K562 (cell line): ENCODE measurements around the gene KLHL35. TPM values are rescaled to one million over a fixed set of nuclear protein-coding genes. Genes with fewer than 3 reads are reported as not detected.

ENCODE experiments used
- ATAC-seq: fragments of 200-7000 bp; cut with Tn5 transposase; 3 replicates; pipeline ENCODE4 v1.9.1; 2020; ENCODE audit warnings: moderate library complexity
- BruUV-seq: library from RNA; stranded (reverse); fragments of 400-500 nt; replicated peaks from 2 replicates; lab custom pipeline; 2021; lab: Mats Ljungman, UMichigan
- CTCF ChIA-PET: fragments of 300-600 bp; formaldehyde crosslinking; extraction: SDS; loops from one replicate; lab custom pipeline; 2021; ENCODE audit warnings: low intra/inter-chr PET ratio; lab: Yijun Ruan, JAX
- POLR2A ChIA-PET: fragments of 300-600, 350-650 bp; sonication (Branson Sonifier 250); formaldehyde crosslinking; extraction: SDS; loops from one replicate; lab custom pipeline; 2021; ENCODE audit warnings: antibody characterized with exemption, inconsistent platforms; lab: Yijun Ruan, JAX
- DNase-seq, 4 experiments: peaks; one replicate each; pipeline versions ENCODE4 v3.0.0 to v3.0.0-alpha.2; 2011 to 2018; ENCODE audit warnings: low spot score in 3 of 4, mixed read lengths in 3 of 4; ENCODE audit errors: extremely low read depth in 1 of 4
- FAIRE-seq: peaks from 2 replicates; lab custom pipeline; 2011; peaks lifted over from hg19 to GRCh38; lab: Jason Lieb, UNC
- H2AFZ ChIP-seq: 2 replicates; pipeline ENCODE4 v1.6.0; 2011; ENCODE audit warnings: low read depth, low read length, control low read depth, inconsistent platforms
- H3K27ac ChIP-seq: fragments of 200-600 bp; 3 replicates; pipeline ENCODE4 v1.8.0; 2011; ENCODE audit warnings: low read depth, mild to moderate bottlenecking, control low read depth, inconsistent platforms, low read length, moderate library complexity, mixed read lengths; ENCODE audit errors: extremely low read depth
- H3K27me3 ChIP-seq, 2 experiments: fragments of 300-600 bp in 1 of 2; 2 replicates in 1 of 2; 3 replicates in 1 of 2; pipeline versions ENCODE4 v1.6.0 to v1.8.0; 2011; ENCODE audit warnings: inconsistent platforms in 2 of 2, low read length in 2 of 2, mild to moderate bottlenecking in 1 of 2, mixed read lengths in 1 of 2, moderate library complexity in 1 of 2; ENCODE audit not compliant: control insufficient read depth in 2 of 2, insufficient read depth in 2 of 2
- H3K36me3 ChIP-seq: fragments of 300-600 bp; 3 replicates; pipeline ENCODE4 v1.8.0; 2011; ENCODE audit warnings: mild to moderate bottlenecking, low read length, inconsistent platforms; ENCODE audit not compliant: control insufficient read depth, insufficient read depth
- H3K4me1 ChIP-seq, 2 experiments: fragments of 200-600 bp in 1 of 2; replicated peaks in 1 of 2; 2 replicates in 1 of 2; 3 replicates in 1 of 2; pipeline versions ENCODE4 v1.5.1 to v1.8.0; 2011; ENCODE audit warnings: inconsistent platforms in 2 of 2, low read length in 2 of 2, mild to moderate bottlenecking in 1 of 2, mixed read lengths in 1 of 2, moderate library complexity in 1 of 2; ENCODE audit not compliant: control insufficient read depth in 2 of 2, insufficient read depth in 2 of 2
- H3K4me2 ChIP-seq: 2 replicates; pipeline ENCODE4 v1.6.1; 2011; ENCODE audit warnings: low read length, control low read depth, inconsistent platforms, mixed read lengths; ENCODE audit not compliant: insufficient read depth
- H3K4me3 ChIP-seq: fragments of 200-600 bp; sonication (generic), shearing (Covaris generic); 2 replicates; pipeline ENCODE4 v1.5.1; 2016; ENCODE audit warnings: control low read depth, inconsistent platforms
- H3K79me2 ChIP-seq: fragments of 200-600 bp; 3 replicates; pipeline ENCODE4 v1.8.0; 2011; ENCODE audit warnings: low read length, inconsistent platforms; ENCODE audit not compliant: control insufficient read depth, insufficient read depth
- H3K9ac ChIP-seq, 2 experiments: 2 replicates each; pipeline versions ENCODE4 v1.6.0 to v1.6.1; 2011; ENCODE audit warnings: low read depth in 2 of 2, low read length in 2 of 2, control low read depth in 1 of 2, inconsistent platforms in 1 of 2, mild to moderate bottlenecking in 1 of 2, mixed read lengths in 1 of 2; ENCODE audit not compliant: insufficient read depth in 1 of 2
- H3K9me1 ChIP-seq: one replicate; pipeline ENCODE4 v1.6.0; 2011; ENCODE audit warnings: inconsistent platforms, mild to moderate bottlenecking, low read length, moderate library complexity; ENCODE audit not compliant: control insufficient read depth, insufficient read depth
- H3K9me3 ChIP-seq: replicated peaks from 2 replicates; pipeline ENCODE4 v1.5.1; 2011; ENCODE audit warnings: low read depth, low read length, inconsistent platforms; ENCODE audit not compliant: control insufficient read depth, insufficient read depth
- H4K20me1 ChIP-seq: replicated peaks from 2 replicates; pipeline ENCODE4 v1.6.1; 2011; ENCODE audit warnings: low read length, inconsistent platforms, mixed read lengths; ENCODE audit not compliant: control insufficient read depth, insufficient read depth
- LARP7 ChIP-seq: fragments of 450-650 bp; IDR thresholded peaks from 2 replicates; pipeline ENCODE4 v1.6.1; 2016
- UBTF ChIP-seq, 2 experiments: IDR thresholded peaks; 2 replicates each; pipeline ENCODE4 v1.6.1; 2012; ENCODE audit warnings: improper control_type of control experiment in 2 of 2, low read depth in 2 of 2, low read length in 2 of 2, borderline replicate concordance in 1 of 2
- WGBS: fragments of 100-300 bp; shearing (Covaris generic); methylation state at CpG from one replicate; pipeline ENCODE4 v1.1.6; 2016; ENCODE audit warnings: low coverage, mixed read lengths; ENCODE audit not compliant: insufficient coverage; ENCODE audit errors: missing lambda C conversion rate; 5-methylcytosine and 5-hydroxymethylcytosine counted together
- in situ Hi-C: fragments of 300-500 bp; cut with MboI; formaldehyde crosslinking; loops from 4 replicates; pipeline ENCODE4 v1.15.0; 2018; ENCODE audit warnings: inconsistent platforms, mixed read lengths
- intact Hi-C: fragments of 100-400 bp; cut with micrococcal nuclease; formaldehyde crosslinking; loops from 2 replicates; pipeline ENCODE4 v1.14.2; 2022
- polyA plus RNA-seq, 8 experiments: library from polyadenylated mRNA; depleted of rRNA in 4 of 8; stranded (reverse) in 5 of 8; unstranded in 3 of 8; fragments of >200 nt; fragmentation: Nextera tagmentation in 2 of 8; fragmentation: Illumina TruSeq in 1 of 8; extraction: Ambion mirVana in 2 of 8; extraction: Trizol in 1 of 8; gene quantifications; 2 replicates each; pipeline versions ENCODE4 v1.2.1 to v1.2.3, GENCODE V29; 2011 to 2014; ENCODE audit warnings: inconsistent platforms in 1 of 8, missing spikeins in 1 of 8
- total RNA-seq, 7 experiments: library from RNA; depleted of rRNA in 6 of 7; stranded (reverse); fragments of >200 nt in 6 of 7; fragmentation: Illumina TruSeq in 2 of 7; extraction: Trizol in 2 of 7; gene quantifications; 2 replicates each; pipeline versions ENCODE4 v1.2.1 to v1.2.3, GENCODE V29; 2011 to 2021; ENCODE audit warnings: low replicate concordance in 1 of 7

Gene KLHL35
- total and polyA plus RNA-seq, 9 of the 15 experiments (the other 6 are each of a cell fraction or from before 2014, with no cell fraction given) = not detected

GRCh38 chr11:75423721-75424120 is 9.3 kb downstream of the KLHL35 start:
- ChIA-PET POLR2A (interaction anchor here (0.9 to 2.1 kb wide), 4 partner anchors 11 to 61 kb away, joined by 3 to 16 read pairs (median 3); no protein-coding TSS in a partner anchor), CTCF (no interaction called here)
- TF ChIP-seq LARP7 (no peak), UBTF (IDR thresholded peaks at IDR 0.05; ENCODE audit: borderline replicate concordance in 1 of 2, low read depth in 2 of 2, low read length in 2 of 2) (no peak)

More at GRCh38 chr11:75423721-75424120, 9.3 kb downstream of the KLHL35 start:
- intact Hi-C loops (no loop called here), in situ Hi-C loops (no loop called here)
- Histone ChIP-seq H3K4me2 (no peak overlapping the region), H3K9me1 (peaks cover 5% of the 10 kb centered on the region), H3K4me1 (peaks cover 31 to 36% of the 10 kb centered on the region in 2 experiments; a peak in 4 of 5 replicates), H3K4me3 (no peak overlapping the region), H2AFZ (no peak overlapping the region), H3K79me2 (no peaks in the 10 kb centered on the region), H3K9ac (no peak overlapping the region), H3K27ac (no peak overlapping the region), H3K27me3 (no peaks in the 10 kb centered on the region), H3K9me3 (no peaks in the 10 kb centered on the region), H4K20me1 (peaks cover 10% of the 10 kb centered on the region; the same call in 1 of the 2 replicates), H3K36me3 (0 out of 3 replicates have a peak, but pooled peaks cover 7% of the 10 kb centered on the region)
- BruUV-seq = no TSS peak
- FAIRE-seq (no peak), DNase-seq (no peak), ATAC-seq (no peak)
- WGBS = 65% methylated on average over 8 of the region's 9 CpGs
